ENCODE results near the gene SGIP1.

The SGIP1 gene

DNA sequence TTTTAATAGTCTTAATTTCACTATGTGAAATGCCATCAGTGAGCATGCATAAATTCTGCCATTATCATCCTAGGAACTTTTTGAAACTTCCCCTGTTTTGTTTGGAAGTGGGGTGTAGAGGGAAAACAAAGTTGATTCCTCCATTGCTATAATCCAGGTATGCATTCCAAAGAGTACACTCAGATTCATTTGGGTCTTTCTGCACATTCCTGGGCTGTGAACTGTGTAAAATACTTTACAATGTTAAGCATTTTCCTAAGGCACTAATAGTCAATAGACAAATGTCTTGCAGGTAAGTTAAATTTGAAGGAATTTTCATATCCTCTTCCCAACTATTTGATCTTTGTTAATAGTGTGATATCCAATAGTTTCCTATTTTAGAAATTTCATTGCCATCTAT, 36.2 kb downstream of the SGIP1 start:
- no peak overlapping the region for H3K27ac ChIP-seq
- TF ChIP-seq, protein P1, sequence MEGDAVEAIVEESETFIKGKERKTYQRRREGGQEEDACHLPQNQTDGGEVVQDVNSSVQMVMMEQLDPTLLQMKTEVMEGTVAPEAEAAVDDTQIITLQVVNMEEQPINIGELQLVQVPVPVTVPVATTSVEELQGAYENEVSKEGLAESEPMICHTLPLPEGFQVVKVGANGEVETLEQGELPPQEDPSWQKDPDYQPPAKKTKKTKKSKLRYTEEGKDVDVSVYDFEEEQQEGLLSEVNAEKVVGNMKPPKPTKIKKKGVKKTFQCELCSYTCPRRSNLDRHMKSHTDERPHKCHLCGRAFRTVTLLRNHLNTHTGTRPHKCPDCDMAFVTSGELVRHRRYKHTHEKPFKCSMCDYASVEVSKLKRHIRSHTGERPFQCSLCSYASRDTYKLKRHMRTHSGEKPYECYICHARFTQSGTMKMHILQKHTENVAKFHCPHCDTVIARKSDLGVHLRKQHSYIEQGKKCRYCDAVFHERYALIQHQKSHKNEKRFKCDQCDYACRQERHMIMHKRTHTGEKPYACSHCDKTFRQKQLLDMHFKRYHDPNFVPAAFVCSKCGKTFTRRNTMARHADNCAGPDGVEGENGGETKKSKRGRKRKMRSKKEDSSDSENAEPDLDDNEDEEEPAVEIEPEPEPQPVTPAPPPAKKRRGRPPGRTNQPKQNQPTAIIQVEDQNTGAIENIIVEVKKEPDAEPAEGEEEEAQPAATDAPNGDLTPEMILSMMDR (conservative IDR thresholded peaks at IDR 0.05), result no peak

DNA sequence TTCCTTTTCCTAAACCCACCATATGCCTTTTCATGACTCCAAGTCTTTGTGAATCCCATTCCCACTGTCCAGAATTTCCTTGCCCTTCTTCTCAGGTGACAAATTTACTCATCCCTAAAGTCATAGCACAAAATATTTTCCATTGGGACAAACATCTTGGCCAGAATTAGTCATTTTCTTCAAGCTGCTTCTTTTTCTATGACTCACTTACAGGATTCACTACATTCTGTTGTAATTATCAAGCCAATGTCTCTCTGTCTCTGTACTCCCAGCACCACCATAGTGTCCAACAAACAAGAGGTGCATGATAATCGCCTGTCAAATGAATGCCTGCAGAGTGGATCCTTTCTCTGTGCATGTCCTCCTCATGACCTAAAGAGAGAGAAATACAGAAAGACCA, 37.8 kb downstream of the SGIP1 start:
- no peak overlapping the region for H3K27ac ChIP-seq
- TF ChIP-seq, protein P1 (conservative IDR thresholded peaks at IDR 0.05), result no peak

DNA sequence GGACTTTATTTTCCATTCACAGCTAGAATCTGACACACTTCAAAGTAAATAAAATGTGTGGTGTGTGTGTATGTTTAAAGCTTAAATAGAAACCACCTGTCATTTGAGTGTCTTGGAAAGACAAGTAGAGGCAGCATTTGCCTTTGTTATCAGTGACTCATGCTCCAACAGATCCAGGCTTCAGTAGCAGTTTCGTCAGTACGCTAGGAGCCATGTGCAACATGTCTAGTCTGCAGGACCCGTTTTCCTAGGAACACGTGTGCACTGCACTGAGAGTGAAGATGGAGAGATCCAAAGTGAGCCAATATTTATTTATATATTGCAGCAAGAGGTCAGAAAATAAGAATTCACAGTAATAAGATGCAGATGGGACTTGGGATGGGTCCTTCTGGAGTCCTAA, 41.8 kb downstream of the SGIP1 start:
- H3K27ac ChIP-seq, result no peak overlapping the region
- TF ChIP-seq, protein P1 (conservative IDR thresholded peaks at IDR 0.05), result no peak

DNA sequence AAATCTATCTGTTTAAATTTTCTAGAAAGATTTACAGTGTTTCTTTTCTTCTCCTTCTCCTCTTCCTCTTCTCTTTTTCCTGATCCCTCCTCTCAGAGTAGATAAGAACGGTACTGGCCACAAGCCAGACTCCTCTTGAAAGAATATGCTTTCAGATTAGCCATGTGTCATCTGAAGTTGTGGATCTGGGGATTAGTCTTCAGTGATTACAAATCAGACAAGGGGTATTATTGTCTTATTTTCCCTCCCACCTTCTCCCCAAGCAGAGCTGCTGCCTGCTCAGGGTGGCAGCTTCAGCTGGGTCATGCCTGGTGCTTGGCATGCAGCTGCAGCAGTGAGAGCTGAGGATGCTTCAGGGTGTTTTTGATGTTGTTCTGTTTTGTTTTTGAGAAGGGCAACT, 42.7 kb downstream of the SGIP1 start:
- H3K27ac ChIP-seq, result no peak overlapping the region
- TF ChIP-seq, protein P1 (conservative IDR thresholded peaks at IDR 0.05), result no peak

DNA sequence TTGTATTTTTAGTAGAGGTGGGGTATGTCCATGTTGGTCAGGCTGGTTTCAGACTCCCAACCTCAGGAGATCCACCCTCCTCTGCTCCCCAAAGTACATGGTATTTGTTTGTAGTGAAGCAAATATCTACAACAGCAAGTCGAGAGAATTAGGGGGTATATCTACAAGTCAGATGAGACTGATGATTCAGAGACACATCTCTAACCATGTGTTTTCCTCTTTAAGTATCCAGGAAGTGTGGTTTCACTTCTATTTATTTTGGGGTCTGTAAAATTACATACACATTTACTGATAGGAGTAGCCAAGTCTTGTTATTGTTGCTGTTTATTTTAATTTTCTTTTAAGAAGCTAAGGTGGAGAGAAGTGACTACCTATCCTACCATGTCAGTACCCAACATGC, 44.9 kb downstream of the SGIP1 start:
- TF ChIP-seq, protein P1 (conservative IDR thresholded peaks at IDR 0.05), result no peak
- no peak overlapping the region for H3K27ac ChIP-seq

DNA sequence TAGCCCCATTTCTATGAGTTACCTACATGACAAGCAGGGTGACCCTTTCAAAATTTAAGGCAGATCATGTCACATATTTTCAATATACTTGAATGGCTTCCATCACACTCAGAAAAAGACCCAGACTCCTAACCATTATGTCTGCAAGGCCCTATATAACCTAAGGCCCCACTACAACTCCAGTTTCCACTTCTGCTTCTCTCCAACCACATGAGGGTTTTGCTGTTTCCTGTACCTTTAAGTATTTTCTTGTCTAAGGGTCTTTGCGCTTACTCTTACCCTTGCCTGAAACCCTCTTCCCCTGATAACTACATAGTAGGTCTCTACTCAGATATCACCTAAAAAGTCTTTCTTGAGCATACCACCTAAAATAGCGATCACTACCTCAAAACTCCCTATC, 46.1 kb downstream of the SGIP1 start:
- H3K27ac ChIP-seq, result no peak overlapping the region
- TF ChIP-seq, protein P1 (conservative IDR thresholded peaks at IDR 0.05), result no peak

DNA sequence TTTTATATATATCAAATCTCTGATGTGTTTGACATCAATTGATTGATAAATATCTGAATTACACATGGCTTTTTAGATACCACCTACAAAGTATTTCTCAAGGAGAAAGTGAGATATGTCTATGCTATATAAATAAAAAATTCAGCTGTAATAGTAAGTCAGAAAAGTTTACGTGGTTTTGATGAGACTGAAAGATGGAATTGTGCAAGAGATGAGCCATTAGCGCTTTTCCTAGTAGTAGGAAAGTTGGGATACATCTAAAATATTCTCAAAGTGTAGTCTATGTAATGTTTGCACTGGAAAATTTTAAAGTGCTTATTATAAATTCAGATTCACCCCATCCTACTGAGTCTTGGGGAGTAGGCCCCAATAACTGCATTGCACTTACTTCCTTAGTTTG, 49.1 kb downstream of the SGIP1 start:
- TF ChIP-seq, protein P1 (conservative IDR thresholded peaks at IDR 0.05), result no peak
- H3K27ac ChIP-seq, result no peak overlapping the region

DNA sequence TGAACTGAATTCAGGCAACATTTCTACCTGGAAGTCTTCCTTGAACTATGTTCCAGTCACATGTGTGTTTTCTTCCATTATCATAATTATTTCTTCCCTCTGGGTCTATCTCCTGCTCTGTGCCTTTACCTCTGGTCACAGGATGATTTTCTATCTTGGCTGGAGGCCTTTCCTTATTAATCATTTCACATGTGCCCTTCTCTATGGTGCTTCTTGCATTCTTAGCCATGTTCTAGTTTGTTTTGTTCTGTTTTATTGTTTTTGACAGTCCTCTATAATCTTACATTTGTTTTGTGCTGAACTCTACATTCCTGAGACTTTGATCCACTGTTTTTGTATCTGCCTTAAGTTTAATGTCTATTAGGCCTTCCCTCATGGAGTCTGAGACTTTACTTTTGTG, 51.0 kb downstream of the SGIP1 start:
- TF ChIP-seq, protein P1 (conservative IDR thresholded peaks at IDR 0.05), result no peak
- no peak overlapping the region for H3K27ac ChIP-seq
